Esophagus muscularis mucosa (tissue), 4 donors: ENCODE measurements around the gene OR2A14.

Source experiments
- EP300 ChIP-seq: sonication (generic); formaldehyde crosslinking; IDR thresholded peaks from one replicate; pipeline ENCODE4 v1.6.1; 2017; ENCODE audit warnings: antibody characterized with exemption
- POLR2A ChIP-seq: fragments of 450-650 bp; IDR thresholded peaks from one replicate; pipeline ENCODE4 v1.6.1; 2017; ENCODE audit warnings: antibody characterized with exemption, moderate library complexity, mild to moderate bottlenecking, low read depth
- POLR2AphosphoS5 ChIP-seq, 2 donors: sonication (generic); formaldehyde crosslinking; IDR thresholded peaks; one replicate each; pipeline ENCODE4 v1.6.1; 2017; ENCODE audit warnings: antibody characterized with exemption in 2 of 2
- TF ChIP-seq, protein P1 (sequence below), 3 experiments: fragments of 200-600 bp in 2 of 3; fragments of 450-650 bp in 1 of 3; sonication (generic) in 2 of 3; IDR thresholded peaks; one replicate each; pipeline ENCODE4 v1.5.1; 2017 to 2019; ENCODE audit warnings: antibody characterized with exemption in 3 of 3, mild to moderate bottlenecking in 2 of 3, moderate library complexity in 1 of 3

DNA sequence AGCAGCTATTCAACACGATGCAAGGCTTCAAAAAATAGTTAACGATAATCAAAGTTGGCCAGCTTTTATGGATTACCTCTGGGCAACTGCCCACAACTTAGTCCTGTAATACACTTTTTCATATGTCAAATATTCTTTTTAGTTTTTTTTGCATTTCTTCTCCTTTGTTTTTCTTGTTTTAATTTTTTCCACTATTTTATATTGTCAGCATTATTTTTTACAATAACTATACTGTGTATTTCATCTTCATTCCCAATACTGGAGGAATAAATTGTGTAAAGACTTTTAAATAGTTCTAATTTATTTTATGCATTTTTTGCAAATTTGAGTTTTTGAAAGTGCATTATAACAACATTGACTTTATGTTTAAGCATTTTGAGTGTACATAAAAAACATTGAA lies 41.8 kb downstream of the OR2A14 start:
- TF ChIP-seq, protein P1, sequence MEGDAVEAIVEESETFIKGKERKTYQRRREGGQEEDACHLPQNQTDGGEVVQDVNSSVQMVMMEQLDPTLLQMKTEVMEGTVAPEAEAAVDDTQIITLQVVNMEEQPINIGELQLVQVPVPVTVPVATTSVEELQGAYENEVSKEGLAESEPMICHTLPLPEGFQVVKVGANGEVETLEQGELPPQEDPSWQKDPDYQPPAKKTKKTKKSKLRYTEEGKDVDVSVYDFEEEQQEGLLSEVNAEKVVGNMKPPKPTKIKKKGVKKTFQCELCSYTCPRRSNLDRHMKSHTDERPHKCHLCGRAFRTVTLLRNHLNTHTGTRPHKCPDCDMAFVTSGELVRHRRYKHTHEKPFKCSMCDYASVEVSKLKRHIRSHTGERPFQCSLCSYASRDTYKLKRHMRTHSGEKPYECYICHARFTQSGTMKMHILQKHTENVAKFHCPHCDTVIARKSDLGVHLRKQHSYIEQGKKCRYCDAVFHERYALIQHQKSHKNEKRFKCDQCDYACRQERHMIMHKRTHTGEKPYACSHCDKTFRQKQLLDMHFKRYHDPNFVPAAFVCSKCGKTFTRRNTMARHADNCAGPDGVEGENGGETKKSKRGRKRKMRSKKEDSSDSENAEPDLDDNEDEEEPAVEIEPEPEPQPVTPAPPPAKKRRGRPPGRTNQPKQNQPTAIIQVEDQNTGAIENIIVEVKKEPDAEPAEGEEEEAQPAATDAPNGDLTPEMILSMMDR (IDR thresholded peaks at IDR 0.05), result no peak
- TF ChIP-seq POLR2A, result no peak
- no peak for TF ChIP-seq EP300
- TF ChIP-seq POLR2AphosphoS5 (IDR thresholded peaks at IDR 0.05), result no peak
